Measurements from ENCODE around the gene SCAPER. TPM values are rescaled to one million over a fixed set of nuclear protein-coding genes. Genes with fewer than 3 reads are reported as not detected.
"Not testable (repeated sequence)": the region's sequence is repeated elsewhere in the genome, so short reads cannot be mapped to it uniquely, and the experiment has no call there.

The SCAPER gene
- total RNA-seq, 2 donors from 2014 or later, result 33.3 to 43.0 TPM

- DNase-seq (ENCODE audit: low spot score in 2 of 2), result no peak
- peaks cover 12 to 19% of the 10 kb centered on the region in 2 donors for H3K9me3 Mint-ChIP-seq
- H3K36me3 Mint-ChIP-seq, result peaks cover 19 to 24% of the 10 kb centered on the region in 2 donors
- peak in 1 of 2 donors; percentile 81 for ATAC-seq
- H3K27ac Mint-ChIP-seq, result no peak overlapping the region
Observed at GRCh38 chr15:76553564-76553963, 351.6 kb downstream of the SCAPER start.

- no peak for DNase-seq (ENCODE audit: low spot score in 2 of 2)
- Mint-ChIP-seq H3K9me3 (peaks cover 12 to 19% of the 10 kb centered on the region in 2 donors), H3K27ac (peak overlapping the region in 1 of 2 donors; percentile 36), H3K36me3 (peaks cover 19 to 24% of the 10 kb centered on the region in 2 donors)
- no peak for ATAC-seq
Observed at GRCh38 chr15:76553102-76553501, 352.0 kb downstream of the SCAPER start.

- no peak for ATAC-seq
- Mint-ChIP-seq H3K36me3 (peaks cover 13 to 19% of the 10 kb centered on the region in 2 donors), H3K9me3 (peaks cover 7 to 11% of the 10 kb centered on the region in 2 donors)
Observed at GRCh38 chr15:76546805-76547204, 358.3 kb downstream of the SCAPER start.

GRCh38 chr15:76533995-76534394 lies 371.1 kb downstream of the SCAPER start:
- H3K36me3 Mint-ChIP-seq, result no peaks in the 10 kb centered on the region
- no peak for DNase-seq (ENCODE audit: low spot score in 2 of 2)
- H3K9me3 Mint-ChIP-seq, result peaks cover 0 to 4% of the 10 kb centered on the region in 2 donors
- ATAC-seq, result no peak
- no peak overlapping the region for H3K27ac Mint-ChIP-seq

More at GRCh38 chr15:76546805-76547204, 358.3 kb downstream of the SCAPER start:
- no peak overlapping the region for H3K27ac Mint-ChIP-seq
- DNase-seq (ENCODE audit: low spot score in 2 of 2), result no peak

GRCh38 chr15:76533060-76533820 lies 371.9 kb downstream of the SCAPER start:
- no peak for DNase-seq (ENCODE audit: low spot score in 2 of 2)
- H3K9me3 Mint-ChIP-seq, result no peaks in the 10 kb centered on the region
- H3K27ac Mint-ChIP-seq, result no peak overlapping the region
- ATAC-seq, result no peak
- H3K36me3 Mint-ChIP-seq, result no peaks in the 10 kb centered on the region

- Mint-ChIP-seq H3K9me3 (no peaks in the 10 kb centered on the region), H3K27ac (no peak overlapping the region), H3K36me3 (no peaks in the 10 kb centered on the region)
- no peak for ATAC-seq
- DNase-seq (ENCODE audit: low spot score in 2 of 2), result no peak
Observed at GRCh38 chr15:76529911-76530310, 375.2 kb downstream of the SCAPER start.

GRCh38 chr15:76526111-76526510 lies 379.0 kb downstream of the SCAPER start:
- ATAC-seq, result no peak

GRCh38 chr15:76517910-76518309 lies 387.2 kb downstream of the SCAPER start:
- H3K27ac Mint-ChIP-seq, result no peak overlapping the region
- no peak for DNase-seq (ENCODE audit: low spot score in 2 of 2)
- no peaks in the 10 kb centered on the region for H3K9me3 Mint-ChIP-seq
- H3K36me3 Mint-ChIP-seq, result no peaks in the 10 kb centered on the region
- no peak for ATAC-seq

More at GRCh38 chr15:76526111-76526510, 379.0 kb downstream of the SCAPER start:
- Mint-ChIP-seq H3K27ac (no peak overlapping the region), H3K36me3 (no peaks in the 10 kb centered on the region), H3K9me3 (no peaks in the 10 kb centered on the region)
- DNase-seq (ENCODE audit: low spot score in 2 of 2), result no peak

GRCh38 chr15:76514282-76514681 lies 390.9 kb downstream of the SCAPER start:
- DNase-seq (ENCODE audit: low spot score in 2 of 2) (no peak), ATAC-seq (no peak)
- no peak overlapping the region for H3K27ac Mint-ChIP-seq
- no peaks in the 10 kb centered on the region for H3K9me3 Mint-ChIP-seq
- H3K36me3 Mint-ChIP-seq, result no peaks in the 10 kb centered on the region

GRCh38 chr15:76512971-76513370 lies 392.2 kb downstream of the SCAPER start:
- Mint-ChIP-seq H3K27ac (no peak overlapping the region), H3K9me3 (no peaks in the 10 kb centered on the region), H3K36me3 (no peaks in the 10 kb centered on the region)
- ATAC-seq (no peak), DNase-seq (ENCODE audit: low spot score in 2 of 2) (no peak)

GRCh38 chr15:76510663-76511062 lies 394.5 kb downstream of the SCAPER start:
- not testable (repeated sequence) for H3K27ac Mint-ChIP-seq; H3K36me3 Mint-ChIP-seq; H3K9me3 Mint-ChIP-seq; ATAC-seq; DNase-seq (ENCODE audit: low spot score in 2 of 2)

GRCh38 chr15:76503804-76504203 lies 401.3 kb downstream of the SCAPER start:
- Mint-ChIP-seq H3K27ac (peak overlapping the region in 1 of 2 donors; percentile 46), H3K9me3 (no peaks in the 10 kb centered on the region), H3K36me3 (no peaks in the 10 kb centered on the region)
- DNase-seq (ENCODE audit: low spot score in 2 of 2) (no peak), ATAC-seq (no peak)

- H3K9me3 Mint-ChIP-seq, result no peaks in the 10 kb centered on the region
- no peak for DNase-seq (ENCODE audit: low spot score in 2 of 2)
- no peak for ATAC-seq
- no peak overlapping the region for H3K27ac Mint-ChIP-seq
- H3K36me3 Mint-ChIP-seq, result no peaks in the 10 kb centered on the region
Observed at GRCh38 chr15:76503121-76503520, 402.0 kb downstream of the SCAPER start.

GRCh38 chr15:76502678-76503077 lies 402.5 kb downstream of the SCAPER start:
- no peak for DNase-seq (ENCODE audit: low spot score in 2 of 2)
- H3K27ac Mint-ChIP-seq, result no peak overlapping the region
- no peaks in the 10 kb centered on the region for H3K9me3 Mint-ChIP-seq
- ATAC-seq, result no peak
- no peaks in the 10 kb centered on the region for H3K36me3 Mint-ChIP-seq

GRCh38 chr15:76502185-76502584 lies 403.0 kb downstream of the SCAPER start:
- DNase-seq (ENCODE audit: low spot score in 2 of 2); H3K9me3 Mint-ChIP-seq; ATAC-seq; H3K36me3 Mint-ChIP-seq; H3K27ac Mint-ChIP-seq: not testable (repeated sequence)

GRCh38 chr15:76501726-76502125 lies 403.4 kb downstream of the SCAPER start:
- Mint-ChIP-seq H3K27ac (no peak overlapping the region), H3K9me3 (no peaks in the 10 kb centered on the region), H3K36me3 (no peaks in the 10 kb centered on the region)
- ATAC-seq (no peak), DNase-seq (ENCODE audit: low spot score in 2 of 2) (no peak)

GRCh38 chr15:76501011-76501410 lies 404.1 kb downstream of the SCAPER start:
- Mint-ChIP-seq H3K9me3 (no peaks in the 10 kb centered on the region), H3K27ac (no peak overlapping the region), H3K36me3 (no peaks in the 10 kb centered on the region)
- ATAC-seq, result no peak
- DNase-seq (ENCODE audit: low spot score in 2 of 2), result no peak

- no peaks in the 10 kb centered on the region for H3K9me3 Mint-ChIP-seq
- ATAC-seq (peak in 1 of 2 donors; percentile 37), DNase-seq (ENCODE audit: low spot score in 2 of 2) (no peak)
- no peaks in the 10 kb centered on the region for H3K36me3 Mint-ChIP-seq
- no peak overlapping the region for H3K27ac Mint-ChIP-seq
Observed at GRCh38 chr15:76495487-76495886, 409.7 kb downstream of the SCAPER start.

All from activated naive CD4-positive, alpha-beta T cell treated with anti-CD3 and anti-CD28 coated beads, Interleukin-2, amount 50 U/mL, for 72 hours (primary cell).